ENCODE measurements around the gene VSIG4. TPM values are rescaled to one million over a fixed set of nuclear protein-coding genes. Genes with fewer than 3 reads are reported as not detected.

Gene VSIG4
- total RNA-seq, 1 donor from 2014 or later: not detected

- peak overlapping the region; percentile 69 for H3K4me3 Mint-ChIP-seq
- intact Hi-C loops (cut with micrococcal nuclease): loop anchor here (1.0 to 5.0 kb wide), 7 partner anchors 30 to 511 kb away; partner anchors contain the start of gene LAS1L
- H3K9me3 Mint-ChIP-seq: peaks cover 3% of the 10 kb centered on the region
- no peak for DNase-seq (ENCODE audit: low spot score)
- H3K27ac Mint-ChIP-seq: peak overlapping the region; percentile 100
- H3K36me3 Mint-ChIP-seq (ENCODE audit: low read depth): peaks cover 1% of the 10 kb centered on the region
- H3K27me3 Mint-ChIP-seq (ENCODE audit: insufficient read depth): no peaks in the 10 kb centered on the region
- H3K4me1 Mint-ChIP-seq (ENCODE audit: low read depth): peaks cover 40% of the 10 kb centered on the region
Measured at GRCh38 chrX:66045894-66046293, 6.0 kb upstream of the VSIG4 start.

- DNase-seq (ENCODE audit: low spot score): no peak
- Mint-ChIP-seq H3K27ac (no peak overlapping the region), H3K4me1 (ENCODE audit: low read depth) (peaks cover 36% of the 10 kb centered on the region), H3K9me3 (peaks cover 9% of the 10 kb centered on the region), H3K27me3 (ENCODE audit: insufficient read depth) (no peaks in the 10 kb centered on the region), H3K4me3 (no peak overlapping the region), H3K36me3 (ENCODE audit: low read depth) (peaks cover 1% of the 10 kb centered on the region)
- intact Hi-C loops (cut with micrococcal nuclease): no loop called here
Measured at GRCh38 chrX:66043584-66043983, 3.7 kb upstream of the VSIG4 start.

- H3K27ac Mint-ChIP-seq: no peak overlapping the region
- no peak overlapping the region for H3K4me3 Mint-ChIP-seq
- H3K36me3 Mint-ChIP-seq (ENCODE audit: low read depth): peaks cover 1% of the 10 kb centered on the region
- peaks cover 9% of the 10 kb centered on the region for H3K9me3 Mint-ChIP-seq
- intact Hi-C loops (cut with micrococcal nuclease): no loop called here
- no peaks in the 10 kb centered on the region for H3K27me3 Mint-ChIP-seq (ENCODE audit: insufficient read depth)
- peaks cover 29% of the 10 kb centered on the region for H3K4me1 Mint-ChIP-seq (ENCODE audit: low read depth)
- DNase-seq (ENCODE audit: low spot score): no peak
Measured at GRCh38 chrX:66042307-66043077, 2.6 kb upstream of the VSIG4 start.

GRCh38 chrX:66038115-66038514, 1.8 kb downstream of the VSIG4 start:
- Mint-ChIP-seq H3K36me3 (ENCODE audit: low read depth) (no peaks in the 10 kb centered on the region), H3K27ac (no peak overlapping the region), H3K9me3 (peaks cover 5% of the 10 kb centered on the region), H3K4me1 (ENCODE audit: low read depth) (peaks cover 11% of the 10 kb centered on the region), H3K4me3 (no peak overlapping the region), H3K27me3 (ENCODE audit: insufficient read depth) (no peaks in the 10 kb centered on the region)
- no peak for DNase-seq (ENCODE audit: low spot score)
- intact Hi-C loops (cut with micrococcal nuclease): loop anchor here (5.0 kb wide), 1 partner anchor 659 kb away; no protein-coding TSS in a partner anchor

GRCh38 chrX:66036231-66036630, 3.6 kb downstream of the VSIG4 start:
- Mint-ChIP-seq H3K27ac (no peak overlapping the region), H3K4me3 (no peak overlapping the region), H3K4me1 (ENCODE audit: low read depth) (peaks cover 11% of the 10 kb centered on the region), H3K27me3 (ENCODE audit: insufficient read depth) (no peaks in the 10 kb centered on the region), H3K9me3 (peaks cover 5% of the 10 kb centered on the region), H3K36me3 (ENCODE audit: low read depth) (no peaks in the 10 kb centered on the region)
- intact Hi-C loops (cut with micrococcal nuclease): loop anchor here (5.0 kb wide), 1 partner anchor 661 kb away; no protein-coding TSS in a partner anchor
- no peak for DNase-seq (ENCODE audit: low spot score)

- Mint-ChIP-seq H3K9me3 (peaks cover 5% of the 10 kb centered on the region), H3K4me3 (no peak overlapping the region), H3K27ac (no peak overlapping the region), H3K36me3 (ENCODE audit: low read depth) (no peaks in the 10 kb centered on the region), H3K4me1 (ENCODE audit: low read depth) (peaks cover 11% of the 10 kb centered on the region), H3K27me3 (ENCODE audit: insufficient read depth) (no peaks in the 10 kb centered on the region)
- no peak for DNase-seq (ENCODE audit: low spot score)
- intact Hi-C loops (cut with micrococcal nuclease): loop anchor here (5.0 kb wide), 1 partner anchor 662 kb away; no protein-coding TSS in a partner anchor
Measured at GRCh38 chrX:66035667-66036066, 4.2 kb downstream of the VSIG4 start.

- intact Hi-C loops (cut with micrococcal nuclease): loop anchor here (2.0 to 5.0 kb wide), 2 partner anchors 14 to 82 kb away; no protein-coding TSS in a partner anchor
- no peak for DNase-seq (ENCODE audit: low spot score)
- Mint-ChIP-seq H3K27me3 (ENCODE audit: insufficient read depth) (no peaks in the 10 kb centered on the region), H3K36me3 (ENCODE audit: low read depth) (peaks cover 2% of the 10 kb centered on the region), H3K9me3 (no peaks in the 10 kb centered on the region), H3K4me1 (ENCODE audit: low read depth) (peaks cover 6% of the 10 kb centered on the region), H3K4me3 (no peak overlapping the region), H3K27ac (no peak overlapping the region)
Measured at GRCh38 chrX:66030505-66031317, 9.2 kb downstream of the VSIG4 start.

- intact Hi-C loops (cut with micrococcal nuclease): no loop called here
- Mint-ChIP-seq H3K4me1 (ENCODE audit: low read depth) (peaks cover 9% of the 10 kb centered on the region), H3K27me3 (ENCODE audit: insufficient read depth) (no peaks in the 10 kb centered on the region), H3K4me3 (no peak overlapping the region), H3K27ac (no peak overlapping the region), H3K36me3 (ENCODE audit: low read depth) (peaks cover 2% of the 10 kb centered on the region), H3K9me3 (no peaks in the 10 kb centered on the region)
- no peak for DNase-seq (ENCODE audit: low spot score)
Measured at GRCh38 chrX:66028936-66029335, 10.9 kb downstream of the VSIG4 start.

- no peak overlapping the region for H3K27ac Mint-ChIP-seq
- intact Hi-C loops (cut with micrococcal nuclease): loop anchor here (5.0 kb wide), 1 partner anchor 442 kb away; no protein-coding TSS in a partner anchor
- H3K36me3 Mint-ChIP-seq (ENCODE audit: low read depth): peaks cover 18% of the 10 kb centered on the region
- H3K4me1 Mint-ChIP-seq (ENCODE audit: low read depth): peaks cover 31% of the 10 kb centered on the region
- no peak for DNase-seq (ENCODE audit: low spot score)
- no peak overlapping the region for H3K4me3 Mint-ChIP-seq
- no peaks in the 10 kb centered on the region for H3K27me3 Mint-ChIP-seq (ENCODE audit: insufficient read depth)
- H3K9me3 Mint-ChIP-seq: no peaks in the 10 kb centered on the region
Measured at GRCh38 chrX:66024570-66024969, 15.3 kb downstream of the VSIG4 start.

GRCh38 chrX:66024092-66024467, 15.8 kb downstream of the VSIG4 start:
- Mint-ChIP-seq H3K4me1 (ENCODE audit: low read depth) (peaks cover 36% of the 10 kb centered on the region), H3K4me3 (no peak overlapping the region), H3K9me3 (no peaks in the 10 kb centered on the region), H3K27ac (no peak overlapping the region), H3K27me3 (ENCODE audit: insufficient read depth) (no peaks in the 10 kb centered on the region), H3K36me3 (ENCODE audit: low read depth) (peaks cover 22% of the 10 kb centered on the region)
- no peak for DNase-seq (ENCODE audit: low spot score)
- intact Hi-C loops (cut with micrococcal nuclease): loop anchor here (5.0 kb wide), 1 partner anchor 442 kb away; no protein-coding TSS in a partner anchor

- Mint-ChIP-seq H3K9me3 (no peaks in the 10 kb centered on the region), H3K4me3 (no peak overlapping the region), H3K27me3 (ENCODE audit: insufficient read depth) (no peaks in the 10 kb centered on the region), H3K27ac (no peak overlapping the region), H3K36me3 (ENCODE audit: low read depth) (peaks cover 22% of the 10 kb centered on the region), H3K4me1 (ENCODE audit: low read depth) (peaks cover 41% of the 10 kb centered on the region)
- intact Hi-C loops (cut with micrococcal nuclease): loop anchor here (5.0 kb wide), 1 partner anchor 441 kb away; no protein-coding TSS in a partner anchor
- DNase-seq (ENCODE audit: low spot score): no peak
Measured at GRCh38 chrX:66023385-66024091, 16.3 kb downstream of the VSIG4 start.

GRCh38 chrX:66022632-66023384, 17.1 kb downstream of the VSIG4 start:
- Mint-ChIP-seq H3K9me3 (no peaks in the 10 kb centered on the region), H3K27me3 (ENCODE audit: insufficient read depth) (no peaks in the 10 kb centered on the region), H3K27ac (peak overlapping the region; percentile 12), H3K4me1 (ENCODE audit: low read depth) (peaks cover 48% of the 10 kb centered on the region), H3K36me3 (ENCODE audit: low read depth) (peaks cover 22% of the 10 kb centered on the region), H3K4me3 (no peak overlapping the region)
- DNase-seq (ENCODE audit: low spot score): no peak
- intact Hi-C loops (cut with micrococcal nuclease): loop anchor here (5.0 kb wide), 1 partner anchor 441 kb away; no protein-coding TSS in a partner anchor

Data from activated T-helper 1 cell treated with anti-CD3 and anti-CD28 coated beads, Interleukin-12 subunit alpha, Interleukin-12 subunit beta, Interleukin-2, Interleukin-4 antibody, amounts not matched to agents 30 ng/mL and 10 ng/mL and 1 ng/mL, durations not matched to agents 14 hours and 24 hours and 36 hours (primary cell).